ENCODE data around the gene SUSD6. TPM values are rescaled to one million over a fixed set of nuclear protein-coding genes. Genes with fewer than 3 reads are reported as not detected.

The SUSD6 gene
- total and polyA plus RNA-seq, 4 donors = 6.8 to 10.8 (median 7.6) TPM

DNA sequence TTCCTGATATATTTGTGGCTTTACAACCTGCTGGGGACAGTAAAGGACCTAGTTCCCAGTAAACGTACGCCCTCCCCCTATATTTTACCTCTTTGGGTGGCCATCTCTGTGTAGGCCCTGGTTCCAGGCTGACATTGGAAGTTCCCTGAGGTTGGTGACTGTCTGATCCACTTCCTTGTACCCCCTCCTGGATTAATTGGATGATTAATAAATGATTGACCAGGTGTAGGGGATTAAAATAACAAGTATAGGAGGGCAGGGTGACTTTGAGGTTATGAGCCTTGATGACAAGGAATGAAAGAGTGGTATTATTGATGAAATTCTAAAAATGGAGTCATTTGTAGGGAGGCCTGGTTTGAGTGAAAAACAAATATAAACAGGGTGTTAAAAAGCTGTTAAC lies 9.6 kb downstream of the SUSD6 start:
- TF ChIP-seq HNF4A (conservative IDR thresholded peaks at IDR 0.05) = no peak
- no peak for TF ChIP-seq JUND (IDR thresholded peaks at IDR 0.05)
- H3K4me1 ChIP-seq (ENCODE audit: control insufficient read depth in 4 of 4, insufficient read depth in 4 of 4, low read length in 3 of 4) = peaks cover 8 to 43% (median 28%) of the 10 kb centered on the region in 4 donors
- no peak for DNase-seq (ENCODE audit: low spot score)
- H3K27ac ChIP-seq (ENCODE audit: low read depth in 1 of 2, low read length in 2 of 2) = no peak overlapping the region
- H3K9ac ChIP-seq (ENCODE audit: low read depth in 1 of 2, low read length in 2 of 2) = no peak overlapping the region
- WGBS = 92% methylated on average over 2 of the region's 2 CpGs
- no peaks in the 10 kb centered on the region for H3K27me3 ChIP-seq (ENCODE audit: control insufficient read depth in 4 of 4, insufficient read depth in 4 of 4, low read length in 3 of 4)
- no peaks in the 10 kb centered on the region for H3K9me3 ChIP-seq (ENCODE audit: control insufficient read depth in 4 of 4, low read length in 3 of 4)
- H3K4me3 ChIP-seq (ENCODE audit: low read depth in 1 of 3, low read length in 3 of 3) = no peak overlapping the region
- H3K36me3 ChIP-seq (ENCODE audit: control insufficient read depth in 4 of 4, insufficient read depth in 3 of 4, low read depth in 1 of 4, low read length in 3 of 4) = no peaks in the 10 kb centered on the region

DNA sequence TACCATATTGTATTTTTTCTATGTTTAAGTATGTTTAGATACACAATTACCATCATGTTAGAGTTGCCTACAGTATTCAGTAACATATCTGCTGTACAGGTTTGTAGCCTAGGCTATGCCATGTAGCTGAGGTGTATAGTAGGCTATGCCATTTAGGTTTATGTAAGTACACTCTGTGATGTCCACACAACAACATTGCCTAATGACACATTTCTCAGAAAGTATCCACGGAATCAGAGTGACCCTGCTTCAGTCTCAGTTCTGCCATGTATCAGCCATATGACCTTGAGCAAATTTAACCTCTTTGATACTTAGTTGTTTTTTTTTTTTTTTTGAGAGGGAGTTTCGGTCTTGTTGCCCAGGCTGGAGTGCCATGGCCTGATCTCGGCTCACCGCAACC lies 12.7 kb downstream of the SUSD6 start:
- TF ChIP-seq RAD21 (IDR thresholded peaks at IDR 0.05) (no peak), JUND (IDR thresholded peaks at IDR 0.05) (no peak), NR2F2 (IDR thresholded peaks at IDR 0.05) (no peak), HNF4A (conservative IDR thresholded peaks at IDR 0.05) (no peak), HNF4G (IDR thresholded peaks at IDR 0.05) (no peak), GABPA (IDR thresholded peaks at IDR 0.05 in 1 of 2, conservative IDR thresholded peaks at IDR 0.05 in 1 of 2) (no peak), YY1 (IDR thresholded peaks at IDR 0.05) (no peak), EGR1 (IDR thresholded peaks at IDR 0.05; ENCODE audit: low read depth in 2 of 2) (no peak), FOXA2 (IDR thresholded peaks at IDR 0.05) (no peak), RXRA (IDR thresholded peaks at IDR 0.05) (no peak), FOXA1 (IDR thresholded peaks at IDR 0.05) (no peak), SP1 (IDR thresholded peaks at IDR 0.05) (no peak), TAF1 (conservative IDR thresholded peaks at IDR 0.05) (no peak)
- TF ChIP-seq, protein P1, sequence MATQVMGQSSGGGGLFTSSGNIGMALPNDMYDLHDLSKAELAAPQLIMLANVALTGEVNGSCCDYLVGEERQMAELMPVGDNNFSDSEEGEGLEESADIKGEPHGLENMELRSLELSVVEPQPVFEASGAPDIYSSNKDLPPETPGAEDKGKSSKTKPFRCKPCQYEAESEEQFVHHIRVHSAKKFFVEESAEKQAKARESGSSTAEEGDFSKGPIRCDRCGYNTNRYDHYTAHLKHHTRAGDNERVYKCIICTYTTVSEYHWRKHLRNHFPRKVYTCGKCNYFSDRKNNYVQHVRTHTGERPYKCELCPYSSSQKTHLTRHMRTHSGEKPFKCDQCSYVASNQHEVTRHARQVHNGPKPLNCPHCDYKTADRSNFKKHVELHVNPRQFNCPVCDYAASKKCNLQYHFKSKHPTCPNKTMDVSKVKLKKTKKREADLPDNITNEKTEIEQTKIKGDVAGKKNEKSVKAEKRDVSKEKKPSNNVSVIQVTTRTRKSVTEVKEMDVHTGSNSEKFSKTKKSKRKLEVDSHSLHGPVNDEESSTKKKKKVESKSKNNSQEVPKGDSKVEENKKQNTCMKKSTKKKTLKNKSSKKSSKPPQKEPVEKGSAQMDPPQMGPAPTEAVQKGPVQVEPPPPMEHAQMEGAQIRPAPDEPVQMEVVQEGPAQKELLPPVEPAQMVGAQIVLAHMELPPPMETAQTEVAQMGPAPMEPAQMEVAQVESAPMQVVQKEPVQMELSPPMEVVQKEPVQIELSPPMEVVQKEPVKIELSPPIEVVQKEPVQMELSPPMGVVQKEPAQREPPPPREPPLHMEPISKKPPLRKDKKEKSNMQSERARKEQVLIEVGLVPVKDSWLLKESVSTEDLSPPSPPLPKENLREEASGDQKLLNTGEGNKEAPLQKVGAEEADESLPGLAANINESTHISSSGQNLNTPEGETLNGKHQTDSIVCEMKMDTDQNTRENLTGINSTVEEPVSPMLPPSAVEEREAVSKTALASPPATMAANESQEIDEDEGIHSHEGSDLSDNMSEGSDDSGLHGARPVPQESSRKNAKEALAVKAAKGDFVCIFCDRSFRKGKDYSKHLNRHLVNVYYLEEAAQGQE (IDR thresholded peaks at IDR 0.05) = no peak
- TF ChIP-seq, protein P2, sequence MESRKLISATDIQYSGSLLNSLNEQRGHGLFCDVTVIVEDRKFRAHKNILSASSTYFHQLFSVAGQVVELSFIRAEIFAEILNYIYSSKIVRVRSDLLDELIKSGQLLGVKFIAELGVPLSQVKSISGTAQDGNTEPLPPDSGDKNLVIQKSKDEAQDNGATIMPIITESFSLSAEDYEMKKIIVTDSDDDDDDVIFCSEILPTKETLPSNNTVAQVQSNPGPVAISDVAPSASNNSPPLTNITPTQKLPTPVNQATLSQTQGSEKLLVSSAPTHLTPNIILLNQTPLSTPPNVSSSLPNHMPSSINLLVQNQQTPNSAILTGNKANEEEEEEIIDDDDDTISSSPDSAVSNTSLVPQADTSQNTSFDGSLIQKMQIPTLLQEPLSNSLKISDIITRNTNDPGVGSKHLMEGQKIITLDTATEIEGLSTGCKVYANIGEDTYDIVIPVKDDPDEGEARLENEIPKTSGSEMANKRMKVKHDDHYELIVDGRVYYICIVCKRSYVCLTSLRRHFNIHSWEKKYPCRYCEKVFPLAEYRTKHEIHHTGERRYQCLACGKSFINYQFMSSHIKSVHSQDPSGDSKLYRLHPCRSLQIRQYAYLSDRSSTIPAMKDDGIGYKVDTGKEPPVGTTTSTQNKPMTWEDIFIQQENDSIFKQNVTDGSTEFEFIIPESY (IDR thresholded peaks at IDR 0.05) = no peak
- TF ChIP-seq, protein P3, sequence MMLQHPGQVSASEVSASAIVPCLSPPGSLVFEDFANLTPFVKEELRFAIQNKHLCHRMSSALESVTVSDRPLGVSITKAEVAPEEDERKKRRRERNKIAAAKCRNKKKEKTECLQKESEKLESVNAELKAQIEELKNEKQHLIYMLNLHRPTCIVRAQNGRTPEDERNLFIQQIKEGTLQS (IDR thresholded peaks at IDR 0.05) = no peak
- TF ChIP-seq, protein P4, sequence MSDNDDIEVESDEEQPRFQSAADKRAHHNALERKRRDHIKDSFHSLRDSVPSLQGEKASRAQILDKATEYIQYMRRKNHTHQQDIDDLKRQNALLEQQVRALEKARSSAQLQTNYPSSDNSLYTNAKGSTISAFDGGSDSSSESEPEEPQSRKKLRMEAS (IDR thresholded peaks at IDR 0.05) = no peak
- TF ChIP-seq, protein P5, sequence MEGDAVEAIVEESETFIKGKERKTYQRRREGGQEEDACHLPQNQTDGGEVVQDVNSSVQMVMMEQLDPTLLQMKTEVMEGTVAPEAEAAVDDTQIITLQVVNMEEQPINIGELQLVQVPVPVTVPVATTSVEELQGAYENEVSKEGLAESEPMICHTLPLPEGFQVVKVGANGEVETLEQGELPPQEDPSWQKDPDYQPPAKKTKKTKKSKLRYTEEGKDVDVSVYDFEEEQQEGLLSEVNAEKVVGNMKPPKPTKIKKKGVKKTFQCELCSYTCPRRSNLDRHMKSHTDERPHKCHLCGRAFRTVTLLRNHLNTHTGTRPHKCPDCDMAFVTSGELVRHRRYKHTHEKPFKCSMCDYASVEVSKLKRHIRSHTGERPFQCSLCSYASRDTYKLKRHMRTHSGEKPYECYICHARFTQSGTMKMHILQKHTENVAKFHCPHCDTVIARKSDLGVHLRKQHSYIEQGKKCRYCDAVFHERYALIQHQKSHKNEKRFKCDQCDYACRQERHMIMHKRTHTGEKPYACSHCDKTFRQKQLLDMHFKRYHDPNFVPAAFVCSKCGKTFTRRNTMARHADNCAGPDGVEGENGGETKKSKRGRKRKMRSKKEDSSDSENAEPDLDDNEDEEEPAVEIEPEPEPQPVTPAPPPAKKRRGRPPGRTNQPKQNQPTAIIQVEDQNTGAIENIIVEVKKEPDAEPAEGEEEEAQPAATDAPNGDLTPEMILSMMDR (IDR thresholded peaks at IDR 0.05; ENCODE audit: low read depth, low read length, missing input control) = no peak
- Histone ChIP-seq H3K4me3 (ENCODE audit: low read depth in 1 of 3, low read length in 3 of 3) (no peak overlapping the region), H3K27me3 (ENCODE audit: control insufficient read depth in 4 of 4, insufficient read depth in 4 of 4, low read length in 3 of 4) (no peaks in the 10 kb centered on the region), H3K9ac (ENCODE audit: low read depth in 1 of 2, low read length in 2 of 2) (no peak overlapping the region), H3K27ac (ENCODE audit: low read depth in 1 of 2, low read length in 2 of 2) (peak overlapping the region in 1 of 2 donors; percentile 37), H3K36me3 (ENCODE audit: control insufficient read depth in 4 of 4, insufficient read depth in 3 of 4, low read depth in 1 of 4, low read length in 3 of 4) (no peaks in the 10 kb centered on the region), H3K4me1 (ENCODE audit: control insufficient read depth in 4 of 4, insufficient read depth in 4 of 4, low read length in 3 of 4) (peaks cover 5 to 29% (median 18%) of the 10 kb centered on the region in 4 donors), H3K9me3 (ENCODE audit: control insufficient read depth in 4 of 4, low read length in 3 of 4) (no peaks in the 10 kb centered on the region)
- DNase-seq (ENCODE audit: low spot score) = no peak
- 80% methylated on average over 4 of the region's 4 CpGs for WGBS

Measured in liver (tissue), 9 donors.